RWPE1 (cell line): ENCODE measurements around the gene POLE.
A peak's percentile ranks its signal among the peaks of the same experiment; 100 is the strongest.

Source experiments
- CTCF ChIA-PET: fragments of 350-600 bp; sonication (Branson Sonifier 250); formaldehyde crosslinking; extraction: SDS; loops from one replicate; lab custom pipeline; 2021; lab: Yijun Ruan, JAX
- POLR2A ChIA-PET: fragments of 400-600 bp; formaldehyde crosslinking; extraction: SDS; loops from one replicate; lab custom pipeline; 2020; ENCODE audit warnings: antibody characterized with exemption; ENCODE audit not compliant: low non-redundant PET; lab: Yijun Ruan, JAX
- DNase-seq: peaks from one replicate; pipeline ENCODE4 v3.0.0; 2012; ENCODE audit warnings: low spot score
- H3K27ac ChIP-seq: fragments of 450-650 bp; 2 replicates; pipeline ENCODE4 v1.5.1; 2017
- TF ChIP-seq, protein P1 (sequence below): fragments of 450-650 bp; conservative IDR thresholded peaks from 2 replicates; pipeline ENCODE4 v1.5.1; 2017; ENCODE audit warnings: low read depth, mild to moderate bottlenecking

The POLE gene

GRCh38 chr12:132659146-132659545, 28.0 kb downstream of the POLE start:
- CTCF ChIA-PET, result no interaction called here
- TF ChIP-seq, protein P1, sequence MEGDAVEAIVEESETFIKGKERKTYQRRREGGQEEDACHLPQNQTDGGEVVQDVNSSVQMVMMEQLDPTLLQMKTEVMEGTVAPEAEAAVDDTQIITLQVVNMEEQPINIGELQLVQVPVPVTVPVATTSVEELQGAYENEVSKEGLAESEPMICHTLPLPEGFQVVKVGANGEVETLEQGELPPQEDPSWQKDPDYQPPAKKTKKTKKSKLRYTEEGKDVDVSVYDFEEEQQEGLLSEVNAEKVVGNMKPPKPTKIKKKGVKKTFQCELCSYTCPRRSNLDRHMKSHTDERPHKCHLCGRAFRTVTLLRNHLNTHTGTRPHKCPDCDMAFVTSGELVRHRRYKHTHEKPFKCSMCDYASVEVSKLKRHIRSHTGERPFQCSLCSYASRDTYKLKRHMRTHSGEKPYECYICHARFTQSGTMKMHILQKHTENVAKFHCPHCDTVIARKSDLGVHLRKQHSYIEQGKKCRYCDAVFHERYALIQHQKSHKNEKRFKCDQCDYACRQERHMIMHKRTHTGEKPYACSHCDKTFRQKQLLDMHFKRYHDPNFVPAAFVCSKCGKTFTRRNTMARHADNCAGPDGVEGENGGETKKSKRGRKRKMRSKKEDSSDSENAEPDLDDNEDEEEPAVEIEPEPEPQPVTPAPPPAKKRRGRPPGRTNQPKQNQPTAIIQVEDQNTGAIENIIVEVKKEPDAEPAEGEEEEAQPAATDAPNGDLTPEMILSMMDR, result no peak
- POLR2A ChIA-PET, result no interaction called here

DNA sequence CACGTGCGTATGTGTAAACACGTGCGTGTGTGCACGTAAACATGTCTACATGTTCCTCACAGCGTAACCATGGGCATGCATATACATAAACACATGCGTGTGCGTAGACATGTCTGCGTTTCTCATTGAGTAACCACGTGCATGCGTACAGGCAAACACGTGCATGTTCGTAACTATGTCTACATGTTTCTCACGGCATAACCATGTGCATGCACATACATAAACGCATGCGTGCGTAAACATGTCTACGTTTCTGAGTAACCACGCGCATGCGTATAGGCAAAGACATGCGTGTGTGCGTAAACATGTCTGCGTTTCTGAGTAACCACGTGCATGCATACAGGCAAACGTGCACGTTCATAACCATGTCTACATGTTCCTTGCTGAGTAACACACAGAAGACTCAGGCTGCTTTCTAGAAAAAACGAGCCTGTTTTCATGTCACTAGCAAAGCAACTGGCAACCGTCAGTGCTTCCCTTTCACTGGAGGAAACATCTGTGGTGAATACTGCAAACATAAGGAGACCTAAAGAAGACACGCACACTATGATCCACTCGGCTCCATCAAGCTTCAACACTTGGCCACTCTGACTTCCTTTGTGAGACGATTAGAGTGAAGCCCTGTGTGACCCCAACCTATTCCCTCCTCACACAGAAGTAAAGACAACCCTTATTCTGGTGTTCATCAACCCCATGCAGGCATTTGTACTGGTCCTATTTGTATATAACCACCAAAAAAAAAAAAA, 28.8 kb downstream of the POLE start:
- H3K27ac ChIP-seq, result no peak overlapping the region
- CTCF ChIA-PET, result no interaction called here
- TF ChIP-seq, protein P1, result no peak
- POLR2A ChIA-PET, result no interaction called here
- no peak for DNase-seq

More at GRCh38 chr12:132659146-132659545, 28.0 kb downstream of the POLE start:
- no peak for DNase-seq
- H3K27ac ChIP-seq, result no peak overlapping the region

DNA sequence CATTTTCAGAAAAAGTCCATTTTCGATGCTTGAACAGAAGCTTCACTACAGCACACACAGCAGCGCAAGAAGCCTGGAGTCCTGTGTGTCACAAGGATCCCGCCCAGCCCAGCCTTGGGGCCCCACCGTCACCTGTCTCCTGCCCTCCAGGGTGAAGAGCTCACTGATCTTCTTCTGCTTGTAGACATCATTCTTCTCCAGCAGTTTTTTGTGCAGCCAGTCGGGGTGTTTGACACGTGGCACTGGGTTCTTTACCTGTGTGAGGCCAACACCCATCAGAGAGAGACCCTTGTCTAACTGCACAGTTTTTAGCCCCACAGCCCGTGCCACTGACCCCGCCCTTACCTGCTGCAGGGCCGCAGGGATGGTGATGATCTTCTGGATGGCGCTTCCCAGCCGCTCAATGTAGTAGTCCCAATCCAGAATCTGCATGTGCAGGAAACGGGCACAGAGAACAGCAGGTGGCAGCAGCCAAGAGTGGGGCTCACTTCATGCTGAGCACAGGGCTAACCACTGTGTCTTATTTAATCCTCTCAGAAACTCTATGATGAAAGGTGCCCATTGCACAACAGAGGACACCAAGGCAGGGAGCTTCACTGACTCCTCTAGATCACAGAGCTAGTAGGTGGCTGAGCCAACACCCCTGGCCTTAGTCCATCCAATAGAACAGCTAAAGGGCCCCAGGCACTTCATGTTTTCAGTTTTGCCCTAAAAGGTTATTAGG, 30.0 kb downstream of the POLE start:
- CTCF ChIA-PET, result no interaction called here
- H3K27ac ChIP-seq, result no peak overlapping the region
- TF ChIP-seq, protein P1, result no peak
- POLR2A ChIA-PET, result no interaction called here
- DNase-seq, result no peak

DNA sequence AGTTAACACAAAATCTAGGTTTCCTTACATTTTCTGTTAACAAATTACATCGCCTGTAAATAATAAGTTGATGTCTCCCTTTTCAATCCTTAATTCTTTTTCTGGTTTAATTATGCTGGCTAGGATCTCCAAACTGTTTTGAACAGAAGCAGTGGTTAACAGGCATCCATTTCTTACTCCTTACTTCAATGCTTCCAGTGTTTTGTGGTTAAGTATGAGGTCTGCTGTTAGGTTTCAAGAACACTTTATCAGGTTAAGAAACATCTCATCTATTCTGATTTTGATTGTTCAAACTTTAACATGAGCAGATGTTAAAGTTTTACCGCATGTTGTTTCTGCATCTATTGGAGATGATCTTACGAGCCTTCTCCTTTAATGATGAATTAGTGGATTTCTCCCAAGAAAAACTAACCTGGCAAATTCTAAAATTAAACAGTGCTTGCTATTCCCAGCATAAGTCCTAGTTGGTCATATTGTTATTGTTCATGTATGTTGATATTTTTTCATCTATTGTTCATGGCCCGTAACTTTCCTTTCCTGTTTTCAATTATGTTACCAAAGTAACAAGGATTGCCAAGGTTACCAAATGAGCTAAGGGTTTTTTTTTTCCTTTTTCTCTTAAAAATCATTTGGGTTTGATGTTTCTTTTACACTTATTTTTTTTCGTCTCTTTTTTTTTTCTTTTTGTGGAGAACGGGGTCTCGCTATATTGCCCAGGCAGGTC, 33.4 kb downstream of the POLE start:
- no peak for DNase-seq
- POLR2A ChIA-PET, result no interaction called here
- CTCF ChIA-PET, result interaction anchor here (0.7 to 0.8 kb wide), 2 partner anchors 13 to 15 kb away, joined by 3 read pairs; no protein-coding TSS in a partner anchor
- no peak overlapping the region for H3K27ac ChIP-seq
- TF ChIP-seq, protein P1, result no peak

DNA sequence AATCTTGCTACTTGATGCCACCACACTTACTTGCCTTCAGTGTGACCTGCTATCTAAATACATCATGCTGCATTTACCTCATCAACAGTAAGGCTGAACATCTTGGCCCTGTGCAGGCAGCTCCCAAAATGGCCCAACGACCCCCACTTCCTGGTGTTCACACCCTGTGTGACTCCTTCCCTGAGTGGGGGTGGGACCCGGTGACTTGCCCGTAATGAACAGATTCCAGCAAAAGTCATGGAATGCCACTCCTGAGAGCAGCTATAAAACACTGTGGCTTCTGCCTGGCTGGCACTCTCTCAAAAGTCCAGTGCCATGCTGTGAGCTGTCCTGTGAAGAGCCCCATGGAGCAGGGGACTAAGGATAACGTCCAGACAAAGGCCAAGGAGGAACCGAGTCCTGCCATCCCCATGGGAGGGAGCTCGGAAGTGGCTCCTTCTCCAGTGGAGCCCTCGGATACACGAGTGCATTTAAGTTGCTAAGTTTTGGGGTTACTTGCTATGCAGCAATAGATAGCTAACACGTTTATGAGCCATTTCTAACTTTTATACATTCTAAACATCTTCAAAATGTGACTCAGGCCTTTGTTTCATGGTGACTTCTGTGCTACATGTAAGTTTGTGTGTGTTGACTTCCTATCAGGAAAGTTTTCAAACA, 35.6 kb downstream of the POLE start:
- POLR2A ChIA-PET, result no interaction called here
- CTCF ChIA-PET, result interaction anchor here (0.6 kb wide), 1 partner anchor 13 kb away, joined by 3 read pairs; no protein-coding TSS in a partner anchor
- no peak for DNase-seq
- TF ChIP-seq, protein P1, result no peak
- H3K27ac ChIP-seq, result peak overlapping the region; percentile 21; the same call in 1 of the 2 replicates
